SK-N-MC (cell line): ENCODE results near the gene PLOD1.

Experiments
- EZH2 ChIP-seq: fragments of 200-600 bp; sonication (generic); IDR thresholded peaks from one replicate; pipeline ENCODE4 v1.6.1; 2017; ENCODE audit warnings: antibody characterized with exemption
- POLR2AphosphoS5 ChIP-seq: IDR thresholded peaks from 2 replicates; pipeline ENCODE4 v1.6.1; 2012; ENCODE audit warnings: mild to moderate bottlenecking, low read depth, low read length, borderline replicate concordance

- TF ChIP-seq POLR2AphosphoS5: no peak
- no peak for TF ChIP-seq EZH2
Measured at GRCh38 chr1:11940260-11940921, 5.9 kb downstream of the PLOD1 start.
